HG03095 (cell line): Measurements from ENCODE around the gene ALAD.
A peak's percentile ranks its signal among the peaks of the same experiment; 100 is the strongest.

Source experiments
- ATAC-seq: cut with Tn5 transposase; IDR thresholded peaks from one replicate; pipeline ENCODE4 v1.9.1; 2021; ENCODE audit warnings: moderate library complexity; ENCODE audit not compliant: unreplicated experiment

ALAD gene

GRCh38 chr9:113350107-113350661, 50.9 kb downstream of the ALAD start:
- no peak for ATAC-seq

GRCh38 chr9:113349445-113350094, 51.5 kb downstream of the ALAD start, which contains the start of gene BSPRY:
Gene BSPRY (plus strand): TSS chr9:113349541. CDS start chr9:113349580, 39 bp downstream.
- no peak for ATAC-seq

DNA sequence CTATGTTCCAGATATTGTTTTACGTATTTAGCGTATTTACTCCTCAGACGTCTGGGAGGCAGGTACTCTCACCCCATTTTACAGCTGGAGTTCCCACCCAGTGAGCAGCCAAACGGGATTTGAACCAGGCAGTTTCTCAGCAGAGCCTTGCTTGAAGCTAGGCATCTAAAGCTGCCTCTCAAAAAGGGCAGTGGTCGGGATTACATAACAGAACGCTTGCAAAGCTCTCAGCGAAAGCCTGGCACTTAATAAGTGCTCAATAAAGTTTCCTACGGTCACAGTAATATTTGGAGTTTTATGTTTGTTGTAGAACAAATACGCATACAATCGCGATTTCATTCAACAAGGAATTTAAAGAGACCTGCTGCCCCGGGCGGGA, 52.0 kb downstream of the ALAD start:
- no peak for ATAC-seq

GRCh38 chr9:113348437-113348836, 52.6 kb downstream of the ALAD start:
- ATAC-seq: no peak

DNA sequence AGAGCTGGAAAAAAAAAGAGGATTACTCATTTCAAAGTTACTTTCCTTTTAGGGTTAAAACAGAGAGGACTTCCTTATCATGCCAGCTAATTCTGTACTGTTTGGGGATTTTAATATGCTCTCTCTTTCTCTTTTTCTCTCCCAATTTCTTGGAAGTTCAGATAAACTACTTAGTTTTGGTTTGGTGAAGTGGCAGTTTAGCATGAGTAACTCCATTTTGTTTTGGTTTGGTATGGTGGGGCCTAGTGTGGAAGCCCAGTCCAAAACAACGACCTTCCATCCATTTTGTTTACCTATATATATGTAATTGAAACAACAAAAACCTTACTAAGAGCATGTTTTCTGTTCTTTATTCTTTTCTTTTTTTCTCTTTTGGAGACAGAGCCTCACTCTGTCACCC, 55.4 kb downstream of the ALAD start:
- no peak for ATAC-seq

DNA sequence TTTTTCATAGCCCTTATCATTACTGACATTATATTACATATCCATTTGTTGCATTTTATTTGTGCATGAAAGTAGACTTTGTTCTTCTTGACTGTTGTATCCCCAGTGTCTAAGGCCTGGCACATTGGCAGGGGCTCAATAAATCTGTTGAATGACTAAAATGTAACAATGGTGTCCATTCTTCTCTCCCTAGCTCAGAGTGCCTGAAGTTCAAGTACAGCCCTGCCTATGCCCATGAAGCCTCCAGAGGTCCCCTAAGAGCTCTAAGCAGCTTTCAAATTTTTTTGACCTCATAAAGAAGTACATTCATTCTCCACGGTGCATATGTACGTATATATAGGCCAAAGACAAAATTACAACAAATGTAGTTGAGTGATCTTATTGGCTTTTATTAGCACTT, 55.9 kb downstream of the ALAD start:
- no peak for ATAC-seq

DNA sequence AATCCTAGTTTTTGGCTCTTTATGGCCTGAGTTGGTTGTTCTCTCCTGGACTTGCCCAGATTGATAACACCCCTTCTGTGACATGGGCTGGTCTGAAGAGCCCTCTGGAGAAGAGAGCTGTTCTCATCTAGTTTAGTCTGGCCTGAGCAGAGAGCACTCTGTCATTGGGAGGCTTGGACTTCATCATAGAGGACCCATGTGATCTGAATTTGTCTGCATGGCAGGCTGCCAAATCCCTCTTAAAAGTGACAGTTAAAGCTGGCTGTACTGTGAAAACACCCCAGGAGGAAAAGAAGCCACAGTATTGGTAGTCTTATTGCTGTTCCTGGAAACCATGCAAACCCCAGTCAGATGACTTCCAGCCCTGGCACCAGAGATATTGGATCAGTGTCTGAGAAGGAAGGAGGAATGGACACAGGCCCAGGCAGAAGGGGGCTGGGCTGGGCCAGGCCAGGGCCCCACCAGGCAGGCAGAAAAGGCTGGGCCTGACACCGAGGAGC, 57.3 kb downstream of the ALAD start:
- ATAC-seq: no peak

- ATAC-seq: no peak
These were observed 59.2 kb downstream of the ALAD start for GRCh38 chr9:113341712-113342410.

GRCh38 chr9:113340011-113340699, 60.9 kb downstream of the ALAD start, which contains the start of gene WDR31:
Gene WDR31 (minus strand): TSS chr9:113340275. CDS start chr9:113332022, 8,253 bp downstream.
- ATAC-seq: peak; percentile 98

- no peak for ATAC-seq
These were observed 63.4 kb downstream of the ALAD start for GRCh38 chr9:113337714-113338113.
